GM12892 (cell line): ENCODE measurements around the gene SLCO1B3.

ENCODE experiments used
- POLR2A ChIP-seq: IDR thresholded peaks from 2 replicates; pipeline ENCODE4 v1.6.1; 2011; ENCODE audit warnings: low read depth, low read length, control low read depth
- POLR2AphosphoS5 ChIP-seq: IDR thresholded peaks from 2 replicates; pipeline ENCODE4 v1.6.1; 2011; ENCODE audit warnings: low read depth, low read length, control low read depth

GRCh38 chr12:20946732-20947131 lies 136.2 kb downstream of the SLCO1B3 start:
- TF ChIP-seq POLR2A, result no peak
- no peak for TF ChIP-seq POLR2AphosphoS5
